GM18498 (cell line): ENCODE measurements around the gene ATP10A.

Experiments used
- ATAC-seq: cut with Tn5 transposase; IDR thresholded peaks from one replicate; pipeline ENCODE4 v1.9.1; 2021; ENCODE audit warnings: mild to moderate bottlenecking, moderate library complexity; ENCODE audit not compliant: unreplicated experiment

The ATP10A gene

DNA sequence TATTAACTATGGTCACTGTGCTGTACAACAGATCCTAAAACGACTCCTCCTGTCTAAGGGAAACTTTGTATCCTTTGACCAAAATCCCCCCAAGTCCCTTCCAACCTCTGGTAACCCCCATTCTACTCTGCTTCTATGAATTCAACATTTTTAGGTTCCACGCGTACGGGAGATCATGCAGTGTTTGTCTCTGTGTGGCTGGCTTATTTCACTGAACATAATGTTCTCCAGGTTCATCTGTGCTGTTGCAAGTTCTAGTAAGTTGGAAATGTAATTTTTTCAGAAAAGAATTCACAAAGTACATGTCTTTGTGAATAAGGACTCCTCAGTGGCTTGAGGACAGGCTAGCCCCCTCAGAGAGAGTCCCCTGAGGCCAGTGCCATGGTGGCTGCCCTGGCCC lies 66.1 kb downstream of the ATP10A start:
- ATAC-seq = no peak

DNA sequence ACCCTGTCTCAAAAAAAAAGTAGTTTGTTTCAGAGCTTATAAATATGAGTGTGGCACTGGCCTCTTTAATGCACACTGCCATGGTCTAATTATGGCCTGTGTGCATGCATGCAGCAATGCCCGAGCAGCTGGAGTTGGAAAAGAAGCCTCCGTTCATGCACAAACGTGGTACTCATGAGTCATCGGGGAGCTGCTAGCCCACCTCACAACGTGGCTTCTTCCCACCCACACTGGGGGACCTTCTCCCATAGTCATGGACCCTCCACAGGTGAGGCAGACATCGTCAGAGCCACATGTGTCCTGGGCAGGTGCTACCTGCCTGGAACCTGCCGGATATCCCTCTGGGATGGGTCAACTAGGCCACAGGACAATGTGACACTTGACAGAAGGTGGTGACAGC lies 66.7 kb downstream of the ATP10A start:
- no peak for ATAC-seq

DNA sequence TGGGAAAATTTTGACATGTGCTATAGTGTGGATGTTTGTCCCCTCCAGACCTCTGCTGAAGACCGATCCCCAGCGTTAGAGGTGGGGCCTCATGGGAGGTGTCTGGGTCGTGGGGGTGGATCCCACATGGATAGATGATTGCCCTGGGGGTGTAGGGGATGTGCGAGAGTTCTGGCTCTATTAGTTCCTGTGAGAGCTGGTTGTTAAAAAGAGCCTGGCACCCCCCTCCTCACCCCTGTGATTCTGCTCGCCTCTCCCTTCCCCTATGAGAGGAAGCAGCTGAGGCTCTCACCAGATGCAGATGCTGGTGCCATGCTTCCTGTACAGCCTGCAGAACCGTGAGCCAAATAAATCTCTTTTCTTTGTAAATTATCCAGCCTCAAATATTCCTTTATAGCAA lies 67.4 kb downstream of the ATP10A start:
- no peak for ATAC-seq

DNA sequence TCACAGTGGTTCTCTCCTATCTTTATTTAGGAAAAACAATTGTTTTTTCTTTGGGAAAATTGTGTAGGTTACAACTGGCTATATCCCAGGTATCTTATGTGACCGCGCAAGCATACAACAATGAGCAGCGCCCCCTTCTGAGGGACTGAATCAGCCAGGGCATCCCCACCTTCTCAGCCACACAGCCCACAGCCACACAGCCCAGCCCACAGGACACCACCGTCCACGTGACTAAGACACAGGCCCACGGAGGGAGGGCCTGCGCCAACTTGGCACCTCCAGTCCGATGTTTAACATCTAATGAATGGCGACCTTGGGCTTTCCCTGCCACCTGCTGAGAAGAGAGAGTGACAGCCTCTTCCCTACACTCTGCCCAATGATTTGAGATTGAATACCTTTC lies 68.1 kb downstream of the ATP10A start:
- no peak for ATAC-seq

DNA sequence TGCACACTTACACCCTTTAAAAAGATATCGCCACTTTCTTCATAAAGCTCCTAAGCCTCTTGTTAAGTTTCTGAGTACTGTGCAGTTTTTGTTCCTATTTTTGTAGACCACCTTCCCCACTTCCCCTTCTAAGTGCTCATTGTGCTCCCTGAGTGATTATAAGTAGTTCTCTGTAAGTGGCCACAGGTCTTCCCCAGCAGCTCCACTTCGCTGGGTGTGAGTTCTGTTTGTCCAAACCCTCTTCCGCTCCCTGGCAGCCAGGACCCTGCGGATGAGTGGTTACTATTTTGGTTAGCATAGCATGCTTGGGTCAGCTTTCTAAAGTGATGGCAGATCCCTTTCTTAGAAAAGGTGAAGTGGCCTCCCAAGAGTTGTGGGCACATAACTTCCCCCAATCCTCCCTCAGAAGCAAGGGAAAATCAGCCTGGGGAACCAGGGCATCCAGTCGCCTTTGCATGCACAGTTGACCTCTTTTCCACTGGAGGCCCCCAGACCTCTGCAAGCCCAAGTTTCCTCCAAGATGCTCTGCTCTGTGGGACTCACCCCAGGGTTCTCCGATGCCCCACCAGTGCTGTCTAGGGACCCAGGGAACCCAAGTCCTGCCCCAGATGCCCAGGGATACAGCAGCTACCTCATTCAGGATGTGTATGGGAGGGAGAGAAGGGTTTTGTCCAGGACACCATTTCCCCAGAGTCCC lies 69.6 kb downstream of the ATP10A start:
- ATAC-seq = no peak

DNA sequence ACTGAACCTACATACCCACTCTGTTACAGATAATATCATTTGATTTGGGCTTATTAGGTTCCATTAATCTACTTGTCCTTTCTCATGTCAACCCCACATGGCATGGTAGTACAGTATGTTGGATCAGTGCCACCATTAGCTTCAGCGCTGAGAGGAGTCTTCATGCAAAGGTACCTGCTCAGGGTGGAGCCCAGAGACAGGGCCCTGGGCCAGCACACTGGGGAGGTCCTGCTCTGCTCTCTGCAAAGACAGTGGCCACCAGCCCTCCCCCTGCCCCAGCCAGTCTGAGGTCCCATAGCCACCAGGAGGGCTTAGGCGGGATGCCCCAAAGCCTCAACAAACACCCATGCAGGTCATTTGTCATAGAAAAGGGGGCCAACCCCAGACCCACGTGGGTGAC lies 71.0 kb downstream of the ATP10A start:
- no peak for ATAC-seq

DNA sequence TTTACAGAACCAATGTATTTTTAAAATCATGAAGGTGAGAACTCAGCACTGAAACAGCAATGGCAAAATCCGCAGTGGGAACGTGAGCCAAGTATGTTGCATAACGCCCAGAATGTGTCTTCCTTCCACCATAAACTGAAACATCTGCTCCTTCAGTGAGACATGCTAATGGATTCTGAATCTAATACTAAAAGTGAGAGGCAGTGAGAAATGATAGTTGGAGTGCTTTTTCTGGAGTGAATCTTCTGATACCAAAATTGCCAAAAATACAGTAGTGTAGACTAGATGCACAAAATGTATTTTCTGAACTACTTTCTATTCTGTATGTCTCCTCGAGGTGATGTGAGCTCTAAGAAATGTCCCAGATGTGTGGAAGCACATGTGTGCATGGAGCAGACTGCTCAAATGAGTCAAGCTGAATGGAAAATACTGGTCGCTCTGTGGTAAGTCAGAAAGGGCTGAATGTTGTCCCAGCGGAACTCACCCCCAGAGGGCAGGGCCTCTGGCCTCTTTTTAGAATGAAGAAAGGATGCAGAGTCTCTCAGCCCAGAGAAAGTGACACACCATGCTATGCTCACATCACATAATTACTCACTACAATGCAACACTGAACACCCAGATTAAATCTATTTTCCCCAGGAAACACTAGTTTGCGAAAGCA lies 73.0 kb downstream of the ATP10A start:
- no peak for ATAC-seq

DNA sequence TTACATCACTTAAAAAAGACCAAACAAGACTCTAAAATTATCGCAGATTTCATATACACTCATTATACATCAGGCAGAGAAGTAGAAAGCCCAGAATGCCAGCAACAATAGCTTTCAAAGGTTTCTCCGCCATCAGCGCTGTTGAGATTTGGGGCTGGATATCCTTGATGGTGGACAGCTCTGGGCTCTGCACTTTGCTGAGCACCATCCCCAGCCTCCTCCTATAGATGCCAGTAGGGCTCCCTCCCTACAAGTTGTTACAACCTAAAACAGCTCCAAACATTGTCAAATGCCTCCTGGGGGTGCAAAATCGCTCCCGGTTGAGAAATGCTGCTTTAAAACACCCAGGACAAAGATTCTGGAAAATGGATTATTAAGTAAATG lies 73.5 kb downstream of the ATP10A start:
- ATAC-seq = no peak

DNA sequence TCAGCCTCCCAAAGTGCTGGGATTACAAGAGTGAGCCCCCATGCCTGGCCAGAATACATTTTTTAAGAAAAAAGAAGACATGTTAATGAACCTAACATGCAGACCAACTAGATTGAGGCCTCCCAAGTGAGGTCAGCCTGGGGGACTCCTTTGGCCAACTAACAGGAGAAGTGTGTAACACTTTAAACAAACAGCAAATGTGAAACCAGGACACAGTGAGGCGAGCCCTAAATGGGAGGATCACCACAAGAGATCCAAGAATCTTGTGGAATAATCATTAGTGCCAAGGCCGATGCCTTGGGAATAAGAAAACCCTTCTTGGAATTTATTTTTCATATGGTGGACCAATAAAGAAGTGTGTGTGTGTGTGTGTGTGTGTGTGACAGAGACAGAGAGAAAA lies 73.9 kb downstream of the ATP10A start:
- no peak for ATAC-seq

DNA sequence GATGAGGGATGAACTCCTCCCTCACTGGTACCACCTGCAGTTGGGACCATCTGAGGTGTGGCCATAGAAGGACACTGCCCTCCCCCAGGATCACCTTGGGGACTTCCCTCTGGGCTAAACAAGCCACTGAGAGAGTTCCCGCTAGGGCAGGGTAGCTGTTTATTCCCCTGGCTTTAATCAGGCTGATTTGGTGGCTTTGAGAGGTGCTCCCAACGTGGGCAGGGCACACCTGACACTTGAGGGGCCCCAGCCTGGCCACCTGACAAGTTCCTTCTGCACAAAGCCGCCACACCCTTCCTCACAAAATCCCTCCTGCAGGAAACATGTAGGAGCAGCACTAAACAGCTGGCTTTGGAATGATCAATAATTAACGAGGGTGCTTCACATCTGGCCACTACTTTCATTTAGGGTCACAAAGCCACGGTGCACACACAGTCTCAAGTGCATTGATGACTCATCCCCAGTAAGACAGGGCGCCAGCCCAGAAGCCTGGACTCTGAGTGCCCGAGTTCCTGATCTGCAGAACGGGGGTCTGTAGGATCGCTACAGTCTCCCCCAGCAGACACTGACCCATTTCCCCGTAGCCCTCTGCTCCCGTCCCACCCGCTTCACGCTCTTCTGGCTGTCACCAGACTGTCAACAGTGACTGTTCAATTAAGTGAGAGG lies 75.1 kb downstream of the ATP10A start:
- no peak for ATAC-seq

DNA sequence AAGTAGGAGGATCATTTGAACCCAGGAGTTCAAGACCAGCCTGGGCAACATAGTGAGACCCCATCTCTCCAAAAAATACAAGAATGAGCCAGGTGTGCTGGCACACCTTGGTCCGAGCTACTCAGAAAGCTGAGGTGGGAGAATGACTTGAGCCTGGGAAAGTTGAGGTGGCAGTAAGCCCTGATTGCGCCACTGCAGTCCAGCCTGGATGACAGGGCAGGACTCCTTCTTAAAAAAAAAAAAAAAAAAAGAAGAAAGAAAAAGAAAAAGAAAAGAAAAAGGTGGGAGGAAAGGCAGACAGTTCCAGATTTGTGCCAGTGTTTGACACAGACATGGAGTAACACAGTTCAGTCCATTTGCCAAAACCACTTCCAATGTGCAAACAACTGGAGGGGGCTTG lies 75.7 kb downstream of the ATP10A start:
- ATAC-seq = no peak

DNA sequence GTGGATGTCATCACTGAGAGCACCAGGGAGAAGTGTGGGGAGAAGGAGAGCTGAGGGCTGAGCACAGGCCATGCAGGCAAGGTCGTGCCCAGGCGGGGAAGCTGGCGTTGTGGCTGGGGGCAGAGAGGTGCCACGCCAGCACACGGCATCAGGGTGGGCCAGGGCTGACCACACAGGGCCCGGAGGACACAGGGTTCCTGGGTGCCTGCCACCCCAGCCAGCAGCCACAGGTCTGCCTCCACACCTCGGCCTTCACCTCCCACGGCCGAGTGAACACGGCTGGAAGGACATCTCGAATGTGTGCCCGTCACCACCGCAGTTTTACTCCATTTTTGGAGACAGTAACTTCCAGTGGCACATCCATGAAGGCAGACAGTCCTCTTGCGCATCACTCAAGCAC lies 77.1 kb downstream of the ATP10A start:
- ATAC-seq = no peak

DNA sequence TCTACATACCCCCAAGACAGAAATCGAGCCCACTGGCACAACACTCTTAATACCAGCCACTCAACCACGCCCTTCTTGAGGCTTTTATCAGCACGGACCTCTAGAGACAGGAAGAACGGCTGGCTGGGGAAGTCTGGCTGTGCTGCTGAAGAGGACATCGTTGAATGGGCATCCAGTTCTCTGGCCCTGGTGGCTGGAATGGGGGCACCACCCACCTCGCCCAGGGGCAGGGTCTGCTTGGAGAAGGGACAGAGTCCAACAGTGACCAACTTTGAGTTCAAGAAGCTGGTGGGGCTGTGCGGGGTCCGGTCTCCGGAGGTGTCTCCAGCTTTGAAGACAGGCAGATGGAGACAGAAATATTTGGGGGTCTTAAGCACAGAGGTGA lies 77.5 kb downstream of the ATP10A start:
- ATAC-seq = no peak

DNA sequence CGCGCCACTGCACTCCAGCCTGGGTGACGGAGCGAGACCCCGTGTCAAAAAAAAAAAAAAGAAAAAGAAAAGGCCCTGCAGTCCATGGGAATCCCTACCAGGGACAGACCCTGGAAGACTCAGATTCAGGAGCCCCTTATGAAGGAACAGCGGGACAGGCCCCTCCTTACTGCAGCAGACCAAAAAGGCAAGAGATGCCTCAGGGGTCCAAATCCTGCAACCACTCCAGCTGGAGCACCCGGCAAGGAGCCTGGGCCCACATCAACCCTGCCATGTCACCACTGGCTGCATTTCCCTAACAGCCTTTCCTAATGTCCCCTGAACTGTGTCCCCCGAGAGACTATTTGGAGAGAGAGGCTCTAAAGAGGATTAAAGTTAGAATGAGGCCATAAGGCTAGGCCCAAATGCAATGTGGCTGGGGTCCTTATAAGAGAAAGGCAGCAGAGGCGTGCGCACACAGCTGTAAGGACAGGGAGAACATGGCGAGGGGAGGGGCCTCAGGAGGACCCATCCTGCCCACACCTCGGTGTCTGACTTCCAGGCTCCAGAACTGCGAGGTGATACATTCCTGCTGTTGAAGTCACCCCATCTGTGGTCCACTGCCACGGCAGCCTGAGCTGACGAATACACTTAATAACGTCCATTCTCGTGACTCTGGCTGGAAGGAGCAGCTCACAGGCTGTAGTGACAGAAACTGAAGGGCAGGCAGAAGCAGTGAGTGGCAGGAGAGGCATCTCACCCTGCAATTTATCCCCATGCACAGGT lies 78.1 kb downstream of the ATP10A start:
- no peak for ATAC-seq

DNA sequence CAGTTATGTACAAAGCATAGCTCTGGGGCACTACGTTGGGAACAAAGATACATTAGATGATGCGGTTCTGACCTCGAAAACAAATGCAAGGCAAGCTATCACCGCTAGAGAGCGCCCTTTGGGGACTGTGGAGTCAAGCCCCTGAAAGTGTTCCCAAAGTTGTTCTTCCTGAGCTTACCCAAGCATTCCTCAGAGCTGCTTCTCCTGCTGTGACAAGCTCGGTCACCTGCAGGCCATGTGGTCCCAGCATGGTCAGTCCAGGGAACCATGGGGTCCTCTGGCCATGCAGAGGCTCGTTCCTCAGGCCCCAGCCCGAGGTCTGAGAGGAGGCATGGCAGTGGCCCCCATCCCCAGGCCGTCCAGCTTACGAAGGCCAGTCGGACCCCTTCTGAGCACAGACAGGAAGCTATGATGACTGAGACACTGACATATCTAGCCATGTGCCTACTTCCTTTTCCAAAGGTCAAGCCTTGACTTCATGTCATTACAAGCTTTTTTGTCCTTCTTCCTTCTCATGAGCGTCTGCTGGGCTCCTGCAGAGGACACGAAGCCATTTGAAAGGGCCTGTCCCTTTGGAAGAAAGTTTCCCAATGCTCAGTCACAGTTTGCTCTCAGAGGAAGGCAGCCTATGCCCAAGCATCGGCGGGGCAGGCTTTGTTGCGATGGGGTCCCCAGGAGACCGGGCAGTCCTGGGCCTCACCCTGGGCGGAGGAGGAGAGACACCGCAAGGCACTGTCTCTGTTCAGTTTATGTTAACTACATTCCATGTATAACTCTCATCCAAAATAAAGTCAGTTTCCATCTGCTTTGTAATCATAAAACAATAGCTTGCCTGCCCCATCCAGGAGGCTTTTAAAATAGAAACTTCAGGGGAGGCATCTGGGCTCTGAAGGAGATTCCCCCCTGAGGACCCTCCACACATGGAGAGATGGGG lies 79.3 kb downstream of the ATP10A start:
- ATAC-seq = no peak

DNA sequence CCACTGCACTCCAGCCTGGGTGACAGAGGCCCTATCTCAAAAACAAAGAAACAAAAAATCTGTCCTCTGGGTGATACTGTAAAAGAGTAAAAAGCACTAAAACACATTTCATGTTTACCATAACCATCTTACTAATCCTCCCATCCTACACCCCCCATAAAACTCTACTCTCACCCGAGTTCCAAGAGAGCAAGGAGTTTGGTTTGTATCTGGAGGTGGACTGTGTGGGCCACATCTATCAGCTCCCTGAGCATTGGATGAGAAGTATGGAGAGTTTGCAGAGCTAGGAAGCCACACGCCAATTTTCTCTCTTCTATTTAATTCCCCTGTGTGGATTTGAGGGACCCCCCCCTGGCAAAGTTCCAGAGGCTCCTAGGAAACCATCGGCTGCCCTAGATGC lies 80.0 kb downstream of the ATP10A start:
- no peak for ATAC-seq

DNA sequence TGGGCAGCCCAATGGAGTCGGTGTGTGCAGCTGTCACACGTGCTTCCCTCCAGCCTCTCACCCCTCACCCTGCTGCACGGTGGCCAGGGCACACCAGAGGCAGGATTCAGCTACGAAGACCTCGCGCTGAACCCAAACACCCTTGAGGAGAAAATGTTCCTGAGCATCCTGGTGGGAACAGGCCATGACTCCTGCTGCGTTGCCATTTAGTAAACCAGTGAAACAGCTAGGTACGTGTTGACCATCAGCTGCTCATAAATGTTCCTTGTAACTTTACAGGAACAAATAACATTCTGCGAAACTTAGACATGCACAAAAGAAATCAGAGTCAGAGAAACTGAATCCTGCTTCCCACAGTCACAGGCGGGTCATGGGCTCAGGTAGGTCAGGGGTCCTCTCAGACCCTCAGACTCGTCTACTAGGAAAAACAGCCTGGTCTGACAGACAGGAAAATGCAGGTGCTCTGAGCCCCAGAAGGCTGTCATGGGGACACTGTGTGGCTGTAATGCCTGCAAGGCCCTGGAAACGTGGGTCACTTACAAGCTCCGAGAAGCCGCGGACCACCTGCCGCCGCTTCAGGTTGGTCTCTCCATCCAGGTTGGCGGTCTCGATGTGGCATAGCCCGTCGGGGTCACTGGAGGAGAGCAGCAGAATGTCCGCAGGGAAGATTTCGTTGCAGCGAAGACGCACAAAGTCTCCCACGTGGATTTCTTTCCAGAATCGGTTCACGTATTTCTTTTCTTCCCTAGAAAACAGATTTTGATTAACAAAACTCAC lies 82.5 kb downstream of the ATP10A start:
- no peak for ATAC-seq

DNA sequence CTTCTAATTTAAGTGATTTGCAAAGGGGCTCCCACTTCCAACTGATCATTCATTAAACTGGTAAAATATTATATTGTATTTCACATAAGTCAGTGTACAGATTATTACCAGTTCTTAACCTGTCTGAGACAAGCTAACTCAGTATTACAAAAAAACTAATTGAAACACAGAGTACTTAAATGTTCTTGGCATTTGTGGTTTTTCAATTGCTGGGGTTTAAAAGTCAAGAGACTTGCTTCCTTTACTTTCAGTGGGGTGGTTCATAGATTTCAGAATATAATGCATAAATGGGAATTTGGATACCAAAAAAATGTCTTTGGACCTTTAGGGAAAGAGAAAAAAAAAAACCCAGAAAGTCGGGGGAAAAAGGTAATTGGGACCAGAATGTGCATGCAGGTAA lies 85.0 kb downstream of the ATP10A start:
- ATAC-seq = no peak

DNA sequence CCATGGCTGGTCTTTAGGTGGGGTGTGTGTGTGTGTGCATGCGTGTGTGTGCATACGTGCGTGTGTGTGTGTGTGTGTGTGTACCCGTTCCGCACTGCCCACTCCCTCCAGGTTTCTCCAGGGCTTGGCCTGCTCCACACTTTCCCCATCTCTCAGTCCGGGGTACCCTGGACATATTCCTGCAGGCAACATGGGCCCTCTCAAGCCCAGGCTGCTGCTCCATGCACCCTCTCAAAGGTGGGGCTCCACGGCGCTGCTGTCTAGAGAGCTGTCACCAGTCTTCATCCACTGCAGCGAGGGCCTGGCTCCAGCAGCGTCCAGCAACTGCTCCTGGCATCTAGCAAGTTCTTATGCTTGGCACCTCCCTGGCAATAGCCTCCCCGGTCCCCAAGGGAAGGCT lies 86.1 kb downstream of the ATP10A start:
- ATAC-seq = no peak
